ENCODE measurements around the gene MSANTD1. TPM values are rescaled to one million over a fixed set of nuclear protein-coding genes. Genes with fewer than 3 reads are reported as not detected.

The MSANTD1 gene
- total RNA-seq, 1 experiment from 2014 or later, result 0.71 TPM

DNA sequence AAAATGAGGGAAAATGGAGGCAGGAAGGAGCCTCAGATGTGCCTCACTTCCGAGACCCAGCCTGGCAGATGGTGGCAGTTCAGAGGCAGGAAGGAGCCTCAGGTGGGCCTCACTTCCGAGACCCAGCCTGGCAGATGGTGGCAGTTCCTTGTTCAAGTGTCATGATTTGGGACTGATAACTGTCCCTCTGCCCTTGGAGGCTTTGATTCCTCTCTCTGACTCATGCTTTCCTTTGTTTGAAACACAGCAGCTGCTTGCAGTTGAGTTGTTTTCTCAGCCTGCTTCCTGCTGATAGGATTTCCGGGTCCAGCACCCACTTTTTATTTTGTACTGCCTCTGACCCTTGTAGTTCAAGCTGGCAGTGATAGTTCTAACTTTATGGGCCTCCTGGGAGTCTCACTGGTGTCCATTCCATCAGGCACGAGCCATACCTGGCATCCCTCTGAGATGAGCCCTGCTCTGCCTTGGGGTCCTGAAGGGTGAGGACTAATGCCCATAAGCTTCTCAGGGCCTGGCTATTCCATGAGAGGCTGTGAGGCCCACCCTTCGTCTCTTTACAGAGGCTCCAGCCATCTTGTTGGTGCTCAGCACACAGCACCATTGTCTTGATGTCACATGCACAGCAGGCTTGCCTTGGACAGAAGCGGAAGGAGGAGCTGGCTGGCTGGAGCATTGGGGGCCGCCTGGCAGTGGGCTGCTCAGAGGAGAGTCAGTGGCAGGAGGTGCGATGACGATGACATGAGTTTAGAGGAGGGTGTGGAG is 56.8 kb downstream of the MSANTD1 start:
- no peaks in the 10 kb centered on the region for H3K9me2 ChIP-seq (ENCODE audit: insufficient read depth)
- RAD21 ChIA-PET (ENCODE audit: low non-redundant PET in 1 of 2, low total read pairs in 2 of 2, uncharacterized antibody in 2 of 2, unreplicated experiment in 2 of 2), result no interaction called here
- no peaks in the 10 kb centered on the region for H4K20me1 ChIP-seq (ENCODE audit: insufficient read depth)
- TF ChIP-seq ZNF274 (IDR thresholded peaks at IDR 0.05; ENCODE audit: low read depth, low read length) (no peak), EGR1 (IDR thresholded peaks at IDR 0.05; ENCODE audit: low read depth) (no peak), ZFX (IDR thresholded peaks at IDR 0.05) (no peak), JUND (IDR thresholded peaks at IDR 0.05) (no peak), ZBTB33 (IDR thresholded peaks at IDR 0.05; ENCODE audit: extremely low read depth, insufficient replicate concordance, low read length) (no peak), SIN3A (IDR thresholded peaks at IDR 0.05; ENCODE audit: low read depth) (no peak), SRF (IDR thresholded peaks at IDR 0.05; ENCODE audit: low read depth) (no peak), POLR2A (IDR thresholded peaks at IDR 0.05; ENCODE audit: borderline replicate concordance, extremely low read depth, insufficient read depth, insufficient read length) (no peak)
- TF ChIP-seq, protein P1, sequence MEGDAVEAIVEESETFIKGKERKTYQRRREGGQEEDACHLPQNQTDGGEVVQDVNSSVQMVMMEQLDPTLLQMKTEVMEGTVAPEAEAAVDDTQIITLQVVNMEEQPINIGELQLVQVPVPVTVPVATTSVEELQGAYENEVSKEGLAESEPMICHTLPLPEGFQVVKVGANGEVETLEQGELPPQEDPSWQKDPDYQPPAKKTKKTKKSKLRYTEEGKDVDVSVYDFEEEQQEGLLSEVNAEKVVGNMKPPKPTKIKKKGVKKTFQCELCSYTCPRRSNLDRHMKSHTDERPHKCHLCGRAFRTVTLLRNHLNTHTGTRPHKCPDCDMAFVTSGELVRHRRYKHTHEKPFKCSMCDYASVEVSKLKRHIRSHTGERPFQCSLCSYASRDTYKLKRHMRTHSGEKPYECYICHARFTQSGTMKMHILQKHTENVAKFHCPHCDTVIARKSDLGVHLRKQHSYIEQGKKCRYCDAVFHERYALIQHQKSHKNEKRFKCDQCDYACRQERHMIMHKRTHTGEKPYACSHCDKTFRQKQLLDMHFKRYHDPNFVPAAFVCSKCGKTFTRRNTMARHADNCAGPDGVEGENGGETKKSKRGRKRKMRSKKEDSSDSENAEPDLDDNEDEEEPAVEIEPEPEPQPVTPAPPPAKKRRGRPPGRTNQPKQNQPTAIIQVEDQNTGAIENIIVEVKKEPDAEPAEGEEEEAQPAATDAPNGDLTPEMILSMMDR (IDR thresholded peaks at IDR 0.05 in 2 of 3, conservative IDR thresholded peaks at IDR 0.05 in 1 of 3; ENCODE audit: borderline replicate concordance in 1 of 3, insufficient read depth in 1 of 3, low read depth in 2 of 3, low read length in 2 of 3), result no peak
- CTCF ChIA-PET, result no interaction called here
- H3K9ac ChIP-seq (ENCODE audit: low read length), result no peak overlapping the region
- POLR2A ChIA-PET, result no interaction called here
- H3K27me3 ChIP-seq (ENCODE audit: insufficient read depth, low read length), result no peaks in the 10 kb centered on the region
- H2AFZ ChIP-seq (ENCODE audit: low read depth, low read length, poor library complexity, severe bottlenecking), result no peak overlapping the region
- no peak overlapping the region for H3K4me2 ChIP-seq (ENCODE audit: low read length)
- H3K36me3 ChIP-seq (ENCODE audit: control insufficient read depth in 1 of 2, insufficient read depth in 2 of 2, low read length in 2 of 2), result no peaks in the 10 kb centered on the region
- no peak for DNase-seq (ENCODE audit: low read depth, low spot score)
- H3K79me2 ChIP-seq (ENCODE audit: insufficient read depth, low read length), result 0 out of 2 replicates have a peak, but pooled peaks cover 11% of the 10 kb centered on the region
- peaks cover 0 to 10% of the 10 kb centered on the region in 2 experiments; a peak in 1 of 4 replicates for H3K4me1 ChIP-seq (ENCODE audit: control insufficient read depth in 1 of 2, insufficient read depth in 2 of 2, low read length in 2 of 2)
- intact Hi-C loops (cut with micrococcal nuclease), result no loop called here
- no peak for ATAC-seq
- BruUV-seq (replicated peaks), result no TSS peak
- H3K27ac ChIP-seq (ENCODE audit: low read depth, low read length), result no peak overlapping the region
- no peak overlapping the region for H3K4me3 ChIP-seq (replicated peaks in 1 of 2; ENCODE audit: low read depth in 1 of 2, low read length in 2 of 2)
- H3K9me3 ChIP-seq (ENCODE audit: control insufficient read depth in 1 of 2, insufficient read depth in 1 of 2, low read depth in 1 of 2, low read length in 2 of 2), result no peaks in the 10 kb centered on the region

Other genes with a start within 250 kb of the MSANTD1 start
- gene HTT-AS, start 174.6 kb upstream of the MSANTD1 start, total RNA-seq (2021; ENCODE audit: unreplicated experiment), result not detected
- 37.4 TPM for gene HTT, start 174.5 kb upstream of the MSANTD1 start, total RNA-seq (2021; ENCODE audit: unreplicated experiment)
- gene RGS12, start 43.9 kb downstream of the MSANTD1 start, total RNA-seq (2021; ENCODE audit: unreplicated experiment), result 22.2 TPM
- 1.1 TPM for gene HGFAC, start 192.8 kb downstream of the MSANTD1 start, total RNA-seq (2021; ENCODE audit: unreplicated experiment)
- 2.4 TPM for gene DOK7, start 214.1 kb downstream of the MSANTD1 start, total RNA-seq (2021; ENCODE audit: unreplicated experiment)

Data from HCT116 (cell line).